ENCODE measurements around the gene EXOSC9.

- TF ChIP-seq GATA2 (IDR thresholded peaks at IDR 0.05; ENCODE audit: low read depth, low read length) (no peak), GATA3 (IDR thresholded peaks at IDR 0.05; ENCODE audit: low read depth, low read length) (no peak)
Measured at GRCh38 chr4:121765971-121766538, 35.1 kb upstream of the EXOSC9 start.

Measured in SH-SY5Y (cell line).